Measurements from ENCODE around the gene TRAPPC4.

DNA sequence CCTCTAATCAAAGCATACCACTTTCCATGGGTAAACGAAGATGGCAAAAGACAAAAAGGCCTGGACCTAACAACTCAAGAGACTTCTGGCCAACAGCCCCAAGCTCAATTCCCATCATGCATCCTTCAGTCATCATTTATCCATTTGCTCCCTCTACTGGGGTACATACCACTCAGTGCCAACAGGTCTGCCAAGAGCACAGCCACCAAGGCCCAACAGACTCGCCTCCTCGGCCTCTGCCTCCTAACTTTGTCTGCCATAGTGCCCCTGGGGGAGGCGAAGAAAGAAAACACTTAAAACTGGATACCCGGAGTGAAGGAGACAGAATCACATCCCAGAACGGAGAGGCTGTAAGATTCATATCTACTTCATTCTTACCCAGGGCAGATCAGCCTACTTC lies 37.3 kb downstream of the TRAPPC4 start:
- TF ChIP-seq, protein P1, sequence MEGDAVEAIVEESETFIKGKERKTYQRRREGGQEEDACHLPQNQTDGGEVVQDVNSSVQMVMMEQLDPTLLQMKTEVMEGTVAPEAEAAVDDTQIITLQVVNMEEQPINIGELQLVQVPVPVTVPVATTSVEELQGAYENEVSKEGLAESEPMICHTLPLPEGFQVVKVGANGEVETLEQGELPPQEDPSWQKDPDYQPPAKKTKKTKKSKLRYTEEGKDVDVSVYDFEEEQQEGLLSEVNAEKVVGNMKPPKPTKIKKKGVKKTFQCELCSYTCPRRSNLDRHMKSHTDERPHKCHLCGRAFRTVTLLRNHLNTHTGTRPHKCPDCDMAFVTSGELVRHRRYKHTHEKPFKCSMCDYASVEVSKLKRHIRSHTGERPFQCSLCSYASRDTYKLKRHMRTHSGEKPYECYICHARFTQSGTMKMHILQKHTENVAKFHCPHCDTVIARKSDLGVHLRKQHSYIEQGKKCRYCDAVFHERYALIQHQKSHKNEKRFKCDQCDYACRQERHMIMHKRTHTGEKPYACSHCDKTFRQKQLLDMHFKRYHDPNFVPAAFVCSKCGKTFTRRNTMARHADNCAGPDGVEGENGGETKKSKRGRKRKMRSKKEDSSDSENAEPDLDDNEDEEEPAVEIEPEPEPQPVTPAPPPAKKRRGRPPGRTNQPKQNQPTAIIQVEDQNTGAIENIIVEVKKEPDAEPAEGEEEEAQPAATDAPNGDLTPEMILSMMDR (optimal IDR thresholded peaks at IDR 0.05 in 1 of 3, IDR thresholded peaks at IDR 0.05 in 1 of 3, conservative IDR thresholded peaks at IDR 0.05 in 1 of 3; ENCODE audit: extremely low read depth in 1 of 3, insufficient read depth in 2 of 3, low read length in 3 of 3) = peak in 1 of 3 experiments; percentile 44
- TF ChIP-seq EZH2 (IDR thresholded peaks at IDR 0.05; ENCODE audit: low read length) = no peak
